Activated naive CD4-positive, alpha-beta T cell treated with anti-CD3 and anti-CD28 coated beads, Interleukin-2, amount 50 U/mL, for 72 hours (primary cell): ENCODE results near the gene FKBP7. TPM values are rescaled to one million over a fixed set of nuclear protein-coding genes. Genes with fewer than 3 reads are reported as not detected.
A peak's percentile ranks its signal among the peaks of the same experiment; 100 is the strongest.
"Not testable (repeated sequence)": the region's sequence is repeated elsewhere in the genome, so short reads cannot be mapped to it uniquely, and the experiment has no call there.

Experiments
- ATAC-seq, 2 donors: fragments of 150-1000 bp; cut with Tn5 transposase; 2 replicates each; pipeline ENCODE4 v1.10.0; 2021; ENCODE audit warnings: mild to moderate bottlenecking in 2 of 2, moderate library complexity in 2 of 2
- DNase-seq, 2 donors: peaks; one replicate each; pipeline ENCODE4 v3.0.0; 2021 to 2022; ENCODE audit warnings: low spot score in 2 of 2
- H3K27ac Mint-ChIP-seq, 2 donors: one replicate each; pipeline ENCODE4 v1.8.0; 2022; ENCODE audit warnings: mild to moderate bottlenecking in 2 of 2, mixed read lengths in 2 of 2
- H3K36me3 Mint-ChIP-seq, 2 donors: one replicate each; pipeline ENCODE4 v1.8.0; 2022; ENCODE audit warnings: mixed read lengths in 2 of 2
- H3K9me3 Mint-ChIP-seq, 2 donors: one replicate each; pipeline ENCODE4 v1.8.0; 2022; ENCODE audit warnings: mixed read lengths in 2 of 2
- total RNA-seq, 2 donors: library from RNA; stranded (reverse); gene quantifications; one replicate each; pipeline ENCODE4 v1.2.3, GENCODE V29; 2022

Gene FKBP7
- total RNA-seq, 2 donors from 2014 or later = 1.6 to 2.8 TPM

GRCh38 chr2:178427458-178427857, 50.9 kb downstream of the FKBP7 start:
- DNase-seq (no peak), ATAC-seq (no peak)
- Mint-ChIP-seq H3K36me3 (peaks cover 34 to 65% of the 10 kb centered on the region in 2 donors), H3K9me3 (peaks cover 17 to 18% of the 10 kb centered on the region in 2 donors), H3K27ac (no peak overlapping the region)

- ATAC-seq (no peak), DNase-seq (no peak)
- Mint-ChIP-seq H3K36me3 (peaks cover 34 to 55% of the 10 kb centered on the region in 2 donors), H3K27ac (no peak overlapping the region), H3K9me3 (peaks cover 17 to 18% of the 10 kb centered on the region in 2 donors)
Measured at GRCh38 chr2:178426388-178426787, 52.0 kb downstream of the FKBP7 start.

- H3K36me3 Mint-ChIP-seq = peaks cover 31 to 48% of the 10 kb centered on the region in 2 donors
- H3K9me3 Mint-ChIP-seq = peaks cover 17 to 18% of the 10 kb centered on the region in 2 donors
- DNase-seq = no peak
- H3K27ac Mint-ChIP-seq = no peak overlapping the region
- ATAC-seq = no peak
Measured at GRCh38 chr2:178425255-178425827, 53.1 kb downstream of the FKBP7 start.

- not testable (repeated sequence) for ATAC-seq, H3K27ac Mint-ChIP-seq, DNase-seq
- Mint-ChIP-seq H3K9me3 (peaks cover 17 to 18% of the 10 kb centered on the region in 2 donors), H3K36me3 (peaks cover 21 to 41% of the 10 kb centered on the region in 2 donors)
Measured at GRCh38 chr2:178423746-178424145, 54.7 kb downstream of the FKBP7 start.

- H3K36me3 Mint-ChIP-seq = peaks cover 12 to 32% of the 10 kb centered on the region in 2 donors
- no peak for ATAC-seq
- H3K9me3 Mint-ChIP-seq = peaks cover 17 to 18% of the 10 kb centered on the region in 2 donors
- DNase-seq = no peak
- no peak overlapping the region for H3K27ac Mint-ChIP-seq
Measured at GRCh38 chr2:178422097-178422496, 56.3 kb downstream of the FKBP7 start.

GRCh38 chr2:178420463-178420999, 57.9 kb downstream of the FKBP7 start:
- ATAC-seq (no peak), DNase-seq (no peak)
- Mint-ChIP-seq H3K36me3 (peaks cover 0 to 17% of the 10 kb centered on the region in 2 donors), H3K9me3 (peaks cover 8 to 10% of the 10 kb centered on the region in 2 donors), H3K27ac (no peak overlapping the region)

- DNase-seq (no peak), ATAC-seq (no peak)
- peaks cover 4 to 13% of the 10 kb centered on the region in 2 donors for H3K36me3 Mint-ChIP-seq
- no peaks in the 10 kb centered on the region for H3K9me3 Mint-ChIP-seq
- no peak overlapping the region for H3K27ac Mint-ChIP-seq
Measured at GRCh38 chr2:178419123-178419522, 59.3 kb downstream of the FKBP7 start.

GRCh38 chr2:178418426-178418825, 60.0 kb downstream of the FKBP7 start:
- peaks cover 10 to 11% of the 10 kb centered on the region in 2 donors for H3K36me3 Mint-ChIP-seq
- ATAC-seq = no peak
- DNase-seq = no peak
- no peaks in the 10 kb centered on the region for H3K9me3 Mint-ChIP-seq
- no peak overlapping the region for H3K27ac Mint-ChIP-seq

- Mint-ChIP-seq H3K9me3 (no peaks in the 10 kb centered on the region), H3K27ac (no peak overlapping the region), H3K36me3 (peaks cover 12 to 15% of the 10 kb centered on the region in 2 donors)
- ATAC-seq = no peak
- no peak for DNase-seq
Measured at GRCh38 chr2:178417916-178418315, 60.5 kb downstream of the FKBP7 start.

- H3K27ac Mint-ChIP-seq = no peak overlapping the region
- DNase-seq (no peak), ATAC-seq (no peak)
- H3K36me3 Mint-ChIP-seq = peaks cover 12 to 16% of the 10 kb centered on the region in 2 donors
- no peaks in the 10 kb centered on the region for H3K9me3 Mint-ChIP-seq
Measured at GRCh38 chr2:178415979-178416378, 62.4 kb downstream of the FKBP7 start.

- ATAC-seq (peak; percentile 83 to 93), DNase-seq (peak; percentile 80 to 85)
- Mint-ChIP-seq H3K9me3 (no peaks in the 10 kb centered on the region), H3K36me3 (peaks cover 12 to 16% of the 10 kb centered on the region in 2 donors), H3K27ac (peak overlapping the region; percentile 93 to 98)
Measured at GRCh38 chr2:178414266-178415247, 63.8 kb downstream of the FKBP7 start.

Other genes with a start within 250 kb of the FKBP7 start
- gene PRKRA, start 27.4 kb downstream of the FKBP7 start, total RNA-seq = 100 to 1,000 TPM in 1 of 2 donors, 10 to 100 TPM in 1; 57.2 to 144 TPM
- 1 to 10 TPM; 1.7 to 4.5 TPM for gene PJVK, start 27.2 kb downstream of the FKBP7 start, total RNA-seq
- 10 to 100 TPM; 20.4 to 34.1 TPM for gene PLEKHA3, start 1.9 kb upstream of the FKBP7 start, total RNA-seq